ENCODE results near the gene ZGLP1. TPM values are rescaled to one million over a fixed set of nuclear protein-coding genes. Genes with fewer than 3 reads are reported as not detected.

ZGLP1 gene
- total RNA-seq, 2 donors from 2014 or later = 2.2 to 3.7 TPM

- Mint-ChIP-seq H3K36me3 (peaks cover 21 to 38% of the 10 kb centered on the region in 2 donors), H3K27ac (peak overlapping the region in 1 of 2 donors; percentile 75)
- ATAC-seq = no peak
Observed at GRCh38 chr19:10255358-10255757, 54.3 kb downstream of the ZGLP1 start.

More at GRCh38 chr19:10255358-10255757, 54.3 kb downstream of the ZGLP1 start:
- H3K9me3 Mint-ChIP-seq = no peaks in the 10 kb centered on the region
- DNase-seq (ENCODE audit: low spot score in 2 of 2) = no peak

Other genes starting within 250 kb of the ZGLP1 start
- 10 to 100 TPM; 56.5 to 76.1 TPM for gene SHFL, start 223.5 kb downstream of the ZGLP1 start, total RNA-seq
- gene ANGPTL6, start 207.1 kb downstream of the ZGLP1 start, total RNA-seq = 10 to 100 TPM in 1 of 2 donors, 1 to 10 TPM in 1; 9.1 to 17.1 TPM
- 100 to 1,000 TPM in 1 of 2 donors, 10 to 100 TPM in 1; 52.7 to 209 TPM for gene PPAN, start 203.5 kb downstream of the ZGLP1 start, total RNA-seq
- 100 to 1,000 TPM in 1 of 2 donors, 10 to 100 TPM in 1; 18.1 to 101 TPM for gene P2RY11, start 198.1 kb downstream of the ZGLP1 start, total RNA-seq
- 100 to 1,000 TPM; 223 to 292 TPM for gene EIF3G, start 189.9 kb downstream of the ZGLP1 start, total RNA-seq
- 100 to 1,000 TPM; 416 to 456 TPM for gene DNMT1, start 114.9 kb downstream of the ZGLP1 start, total RNA-seq
- 1 to 10 TPM; 7.7 to 8.0 TPM for gene S1PR2, start 78.5 kb downstream of the ZGLP1 start, total RNA-seq
- gene MRPL4, start 57.6 kb downstream of the ZGLP1 start, total RNA-seq = 100 to 1,000 TPM in 1 of 2 donors, 10 to 100 TPM in 1; 79.0 to 121 TPM
- 10 to 100 TPM; 15.7 to 33.1 TPM for gene ICAM1, start 38.7 kb downstream of the ZGLP1 start, total RNA-seq
- under 1 TPM; 0.43 to 0.66 TPM for gene ICAM4, start 22.9 kb downstream of the ZGLP1 start, total RNA-seq
- gene ICAM5, start 19.9 kb downstream of the ZGLP1 start, total RNA-seq = 1 to 10 TPM in 1 of 2 donors, under 1 TPM in 1; 0.39 to 2.0 TPM
- gene FDX2, start 6.2 kb upstream of the ZGLP1 start, total RNA-seq = 10 to 100 TPM in 1 of 2 donors, 1 to 10 TPM in 1; 8.1 to 16.7 TPM
- 100 to 1,000 TPM in 1 of 2 donors, 10 to 100 TPM in 1; 52.5 to 101 TPM for gene RAVER1, start 23.7 kb upstream of the ZGLP1 start, total RNA-seq
- 100 to 1,000 TPM; 143 to 145 TPM for gene ICAM3, start 29.8 kb upstream of the ZGLP1 start, total RNA-seq
- gene TYK2, start 70.8 kb upstream of the ZGLP1 start, total RNA-seq = 100 to 1,000 TPM; 164 to 232 TPM
- 100 to 1,000 TPM; 140 to 188 TPM for gene CDC37, start 93.7 kb upstream of the ZGLP1 start, total RNA-seq
- 1 to 10 TPM; 2.7 to 5.0 TPM for gene PDE4A, start 110.7 kb upstream of the ZGLP1 start, total RNA-seq
- gene KEAP1, start 193.5 kb upstream of the ZGLP1 start, total RNA-seq = 10 to 100 TPM; 68.2 to 68.4 TPM
- under 1 TPM; 0.23 to 0.27 TPM for gene S1PR5, start 207.6 kb upstream of the ZGLP1 start, total RNA-seq
- 10 to 100 TPM; 21.0 to 67.4 TPM for gene ATG4D, start 234.1 kb upstream of the ZGLP1 start, total RNA-seq

All from activated naive CD4-positive, alpha-beta T cell treated with anti-CD3 and anti-CD28 coated beads, Interleukin-2, amount 50 U/mL, for 72 hours (primary cell).